HFFc6 (cell line): ENCODE data around the gene RAD21L1. TPM values are rescaled to one million over a fixed set of nuclear protein-coding genes. Genes with fewer than 3 reads are reported as not detected.

Experiments
- DNase-seq: peaks from one replicate; pipeline ENCODE4 v3.0.0-alpha.2; 2018
- H3K27ac Mint-ChIP-seq: 2 replicates; pipeline ENCODE4 v1.8.0; 2020; ENCODE audit warnings: mild to moderate bottlenecking, mixed read lengths
- H3K27me3 Mint-ChIP-seq: 2 replicates; pipeline ENCODE4 v1.8.0; 2021; ENCODE audit warnings: mild to moderate bottlenecking, moderate library complexity, mixed read lengths; ENCODE audit not compliant: insufficient read depth
- H3K36me3 Mint-ChIP-seq: 2 replicates; pipeline ENCODE4 v1.8.0; 2021; ENCODE audit warnings: low read depth, mixed read lengths
- H3K4me1 Mint-ChIP-seq: 2 replicates; pipeline ENCODE4 v1.8.0; 2020; ENCODE audit warnings: low read depth, mixed read lengths
- H3K4me3 Mint-ChIP-seq: 2 replicates; pipeline ENCODE4 v1.8.0; 2020; ENCODE audit warnings: mild to moderate bottlenecking, moderate library complexity, mixed read lengths
- H3K9me3 Mint-ChIP-seq: 2 replicates; pipeline ENCODE4 v1.8.0; 2020; ENCODE audit warnings: mild to moderate bottlenecking, mixed read lengths
- CTCF ChIP-seq: fragments of 200-600 bp; sonication (generic); IDR thresholded peaks from 2 replicates; pipeline ENCODE4 v1.5.0; 2021; ENCODE audit warnings: antibody characterized with exemption, mild to moderate bottlenecking
- total RNA-seq, 6 experiments: library from RNA; stranded (reverse); fragmentation: NEBNext Ultra II Directional; extraction: Animal tissue kit (Norgen Biotek cat#: 25700); gene quantifications; 2 replicates in 1 of 6; 3 replicates in 5 of 6; pipeline ENCODE4 v1.2.3, GENCODE V29; 2021

Gene RAD21L1
- total RNA-seq, 6 experiments from 2014 or later: 0.35 to 0.89 (median 0.56) TPM

GRCh38 chr20:1199212-1199873, 26.5 kb upstream of the RAD21L1 start:
- Mint-ChIP-seq H3K4me1 (peaks cover 9% of the 10 kb centered on the region; the same call in 1 of the 2 replicates), H3K4me3 (no peak overlapping the region), H3K27ac (no peak overlapping the region), H3K36me3 (no peaks in the 10 kb centered on the region), H3K27me3 (peaks cover 18% of the 10 kb centered on the region), H3K9me3 (no peaks in the 10 kb centered on the region)
- no peak for DNase-seq
- no peak for TF ChIP-seq CTCF

GRCh38 chr20:1199964-1200363, 25.9 kb upstream of the RAD21L1 start:
- Mint-ChIP-seq H3K9me3 (no peaks in the 10 kb centered on the region), H3K27ac (no peak overlapping the region), H3K27me3 (peaks cover 20% of the 10 kb centered on the region), H3K4me1 (peaks cover 9% of the 10 kb centered on the region; the same call in 1 of the 2 replicates), H3K4me3 (no peak overlapping the region; the same call in 1 of the 2 replicates), H3K36me3 (no peaks in the 10 kb centered on the region)
- no peak for TF ChIP-seq CTCF
- DNase-seq: no peak

- H3K9me3 Mint-ChIP-seq: no peaks in the 10 kb centered on the region
- no peak within 1 kb of the TSS for H3K4me3 Mint-ChIP-seq
- H3K27ac Mint-ChIP-seq: no peak within 1 kb of the TSS
- no peak for TF ChIP-seq CTCF
- H3K27me3 Mint-ChIP-seq: peaks cover 24% of the 10 kb centered on the region
- peaks cover 9% of the 10 kb centered on the region; the same call in 1 of the 2 replicates for H3K4me1 Mint-ChIP-seq
- DNase-seq: no peak
- no peaks in the 10 kb centered on the region for H3K36me3 Mint-ChIP-seq
Measured at GRCh38 chr20:1202762-1203504, 22.9 kb upstream of the RAD21L1 start, which contains the start of gene C20orf202. Gene C20orf202 (plus strand): TSS chr20:1203454. CDS start chr20:1203586, 132 bp downstream.

GRCh38 chr20:1203630-1204029, 22.2 kb upstream of the RAD21L1 start:
- Mint-ChIP-seq H3K27ac (no peak overlapping the region), H3K4me1 (peaks cover 9% of the 10 kb centered on the region; the same call in 1 of the 2 replicates), H3K36me3 (no peaks in the 10 kb centered on the region), H3K4me3 (no peak overlapping the region), H3K27me3 (peaks cover 26% of the 10 kb centered on the region), H3K9me3 (no peaks in the 10 kb centered on the region)
- no peak for DNase-seq
- no peak for TF ChIP-seq CTCF

GRCh38 chr20:1204113-1204512, 21.7 kb upstream of the RAD21L1 start:
- no peak for DNase-seq

More at GRCh38 chr20:1204113-1204512, 21.7 kb upstream of the RAD21L1 start:
- H3K36me3 Mint-ChIP-seq: no peaks in the 10 kb centered on the region
- peaks cover 9% of the 10 kb centered on the region; the same call in 1 of the 2 replicates for H3K4me1 Mint-ChIP-seq
- H3K9me3 Mint-ChIP-seq: no peaks in the 10 kb centered on the region
- H3K27ac Mint-ChIP-seq: no peak overlapping the region
- no peak overlapping the region for H3K4me3 Mint-ChIP-seq
- no peak for TF ChIP-seq CTCF
- peaks cover 23% of the 10 kb centered on the region for H3K27me3 Mint-ChIP-seq
